Neutrophil (primary cell): ENCODE data around the gene LDLRAD4.

Experiments
- H3K27ac ChIP-seq: fragments of 200-600 bp; sonication (generic); 2 replicates; pipeline ENCODE4 v1.5.1; 2016; ENCODE audit warnings: mild to moderate bottlenecking, moderate library complexity
- H3K27me3 ChIP-seq: fragments of 200-600 bp; sonication (generic); 2 replicates; pipeline ENCODE4 v1.6.0; 2016; ENCODE audit warnings: mild to moderate bottlenecking
- H3K36me3 ChIP-seq: fragments of 200-600 bp; sonication (generic); 2 replicates; pipeline ENCODE4 v1.5.1; 2017
- H3K4me1 ChIP-seq, 2 experiments: fragments of 200-600 bp in 1 of 2; sonication (generic) in 1 of 2; 1 replicate in 1 of 2; 2 replicates in 1 of 2; pipeline versions ENCODE4 v1.5.1 to v1.6.1; 2013 to 2016; ENCODE audit warnings: low read depth in 1 of 2, low read length in 1 of 2, mild to moderate bottlenecking in 1 of 2, moderate library complexity in 1 of 2; ENCODE audit not compliant: control insufficient read depth in 1 of 2, insufficient read depth in 1 of 2
- H3K4me3 ChIP-seq, 2 experiments: fragments of 200-600 bp in 1 of 2; sonication (generic) in 1 of 2; 1 replicate in 1 of 2; 2 replicates in 1 of 2; pipeline ENCODE4 v1.5.1; 2013 to 2016; ENCODE audit warnings: low read depth in 1 of 2, low read length in 1 of 2, mild to moderate bottlenecking in 1 of 2, moderate library complexity in 1 of 2
- H3K9me3 ChIP-seq: fragments of 200-600 bp; sonication (generic); 2 replicates; pipeline ENCODE4 v1.5.1; 2016
- CTCF ChIP-seq: fragments of 200-600 bp; sonication (generic); IDR thresholded peaks from 2 replicates; pipeline ENCODE4 v1.5.1; 2016; ENCODE audit warnings: antibody characterized with exemption

The LDLRAD4 gene

GRCh38 chr18:13522861-13523660 is 304.5 kb downstream of the LDLRAD4 start:
- H3K4me3 ChIP-seq = no peak overlapping the region
- H3K27me3 ChIP-seq = no peaks in the 10 kb centered on the region
- H3K27ac ChIP-seq = no peak overlapping the region
- no peak for TF ChIP-seq CTCF
- H3K36me3 ChIP-seq = peaks cover 26% of the 10 kb centered on the region
- no peaks in the 10 kb centered on the region for H3K4me1 ChIP-seq
- H3K9me3 ChIP-seq = no peaks in the 10 kb centered on the region

- Histone ChIP-seq H3K4me3 (no peak overlapping the region), H3K36me3 (peaks cover 30% of the 10 kb centered on the region), H3K9me3 (no peaks in the 10 kb centered on the region), H3K27me3 (no peaks in the 10 kb centered on the region), H3K4me1 (no peaks in the 10 kb centered on the region), H3K27ac (no peak overlapping the region)
- TF ChIP-seq CTCF = no peak
Measured at GRCh38 chr18:13524054-13524453, 305.5 kb downstream of the LDLRAD4 start.

- Histone ChIP-seq H3K27me3 (no peaks in the 10 kb centered on the region), H3K27ac (no peak overlapping the region), H3K4me1 (no peaks in the 10 kb centered on the region), H3K36me3 (peaks cover 30% of the 10 kb centered on the region), H3K4me3 (no peak overlapping the region), H3K9me3 (no peaks in the 10 kb centered on the region)
- TF ChIP-seq CTCF = no peak
Measured at GRCh38 chr18:13524811-13525210, 306.3 kb downstream of the LDLRAD4 start.

- peaks cover 30% of the 10 kb centered on the region for H3K36me3 ChIP-seq
- no peak overlapping the region for H3K27ac ChIP-seq
- H3K4me3 ChIP-seq = no peak overlapping the region
- no peaks in the 10 kb centered on the region for H3K27me3 ChIP-seq
- TF ChIP-seq CTCF = no peak
- H3K4me1 ChIP-seq = no peaks in the 10 kb centered on the region
- no peaks in the 10 kb centered on the region for H3K9me3 ChIP-seq
Measured at GRCh38 chr18:13525381-13526029, 306.9 kb downstream of the LDLRAD4 start.

- H3K4me3 ChIP-seq = no peak overlapping the region
- peaks cover 30% of the 10 kb centered on the region for H3K36me3 ChIP-seq
- no peak overlapping the region for H3K27ac ChIP-seq
- H3K27me3 ChIP-seq = no peaks in the 10 kb centered on the region
- H3K4me1 ChIP-seq = no peaks in the 10 kb centered on the region
- TF ChIP-seq CTCF = no peak
- no peaks in the 10 kb centered on the region for H3K9me3 ChIP-seq
Measured at GRCh38 chr18:13526519-13526918, 308.0 kb downstream of the LDLRAD4 start.
